Natural killer cell treated with Interleukin-12 subunit alpha and Interleukin-12 subunit beta and Interleukin-15 and Interleukin-18, amount 100 ng/mL, for 72 hours (primary cell): Measurements from ENCODE around the gene UBAC2. TPM values are rescaled to one million over a fixed set of nuclear protein-coding genes. Genes with fewer than 3 reads are reported as not detected.
"Not testable (repeated sequence)": the region's sequence is repeated elsewhere in the genome, so short reads cannot be mapped to it uniquely, and the experiment has no call there.

Experiments used
- ATAC-seq, 2 donors: fragments of 150-1000 bp; cut with Tn5 transposase in 1 of 2; sonication (Bioruptor Pico), chemical (Tn5 transposase) in 1 of 2; 2 replicates each; pipeline ENCODE4 v1.10.0; 2021
- DNase-seq: peaks from one replicate; pipeline ENCODE4 v3.0.0; 2022; ENCODE audit warnings: low spot score
- H3K27ac Mint-ChIP-seq, 2 donors: 1 replicate in 1 of 2; 2 replicates in 1 of 2; pipeline ENCODE4 v1.8.0; 2022; ENCODE audit warnings: mixed read lengths in 2 of 2, mild to moderate bottlenecking in 1 of 2, moderate library complexity in 1 of 2
- H3K27me3 Mint-ChIP-seq, 2 donors: 1 replicate in 1 of 2; 2 replicates in 1 of 2; pipeline ENCODE4 v1.8.0; 2022; ENCODE audit warnings: mixed read lengths in 2 of 2
- H3K36me3 Mint-ChIP-seq: one replicate; pipeline ENCODE4 v1.8.0; 2022; ENCODE audit warnings: mixed read lengths
- H3K4me1 Mint-ChIP-seq, 2 donors: 1 replicate in 1 of 2; 2 replicates in 1 of 2; pipeline ENCODE4 v1.8.0; 2022; ENCODE audit warnings: low read depth in 2 of 2, mixed read lengths in 2 of 2, mild to moderate bottlenecking in 1 of 2
- H3K4me3 Mint-ChIP-seq: one replicate; pipeline ENCODE4 v1.8.0; 2022; ENCODE audit warnings: mixed read lengths
- H3K9me3 Mint-ChIP-seq: 2 replicates; pipeline ENCODE4 v1.8.0; 2022; ENCODE audit warnings: mixed read lengths
- total RNA-seq, 2 donors: library from RNA; stranded (reverse); gene quantifications; one replicate each; pipeline ENCODE4 v1.2.3, GENCODE V29; 2022

Gene UBAC2
- total RNA-seq, 2 donors from 2014 or later = 55.9 to 58.0 TPM

GRCh38 chr13:99393391-99393790 lies 192.7 kb downstream of the UBAC2 start:
- DNase-seq, H3K36me3 Mint-ChIP-seq, H3K4me3 Mint-ChIP-seq, H3K9me3 Mint-ChIP-seq, ATAC-seq, H3K27me3 Mint-ChIP-seq: not testable (repeated sequence)
- H3K27ac Mint-ChIP-seq = peak overlapping the region in 1 of 2 donors; percentile 78
- peaks cover 2 to 28% of the 10 kb centered on the region in 2 donors for H3K4me1 Mint-ChIP-seq

DNA sequence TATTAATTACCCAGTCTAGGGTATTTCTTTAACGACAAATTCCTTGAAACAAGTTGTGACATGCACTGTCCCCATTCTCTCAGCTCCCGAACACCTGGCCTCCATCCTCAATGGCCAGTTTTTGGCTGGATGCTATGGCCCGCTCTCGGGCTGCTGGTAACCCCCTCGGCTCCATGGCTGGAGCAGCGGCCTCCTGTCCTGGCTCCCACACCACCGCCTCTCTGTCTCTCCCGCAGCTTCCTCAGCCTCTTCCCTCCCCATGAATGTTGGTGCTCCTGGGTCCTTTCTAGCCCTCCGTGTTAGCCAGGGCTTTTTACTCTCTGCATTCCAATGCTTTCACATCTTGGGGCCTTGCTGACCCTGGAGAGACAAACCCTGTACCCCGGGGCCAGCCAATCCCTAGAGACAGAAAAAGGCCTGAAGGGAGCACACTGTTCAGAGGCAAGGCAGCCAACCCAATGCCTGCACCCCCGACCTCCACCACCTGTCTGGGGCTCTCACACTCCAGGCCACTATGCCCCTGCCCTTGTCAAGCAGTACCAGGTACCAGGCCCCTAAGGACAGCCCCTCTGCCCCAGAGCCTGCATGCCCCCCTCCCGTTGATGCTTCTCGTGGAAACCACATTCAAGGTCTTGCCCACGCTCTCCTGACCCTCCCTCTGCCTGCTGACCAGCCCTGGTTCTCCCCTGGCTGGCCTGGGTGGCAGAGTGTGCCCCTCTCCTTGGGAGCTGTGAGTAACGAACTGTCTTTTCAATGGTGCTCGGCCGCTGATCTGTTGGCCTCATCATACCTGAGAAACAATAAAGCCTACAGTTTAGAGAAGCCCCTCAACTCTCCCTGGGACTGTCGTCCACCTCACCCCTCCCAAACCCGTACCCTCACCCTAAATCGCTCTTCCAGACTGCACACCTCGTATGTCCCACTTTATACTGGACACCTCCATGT lies 193.4 kb downstream of the UBAC2 start:
- Mint-ChIP-seq H3K4me1 (peaks cover 0 to 31% of the 10 kb centered on the region in 2 donors), H3K27ac (no peak overlapping the region), H3K9me3 (no peaks in the 10 kb centered on the region), H3K36me3 (no peaks in the 10 kb centered on the region), H3K27me3 (no peaks in the 10 kb centered on the region), H3K4me3 (no peak overlapping the region)
- no peak for DNase-seq
- ATAC-seq = no peak

DNA sequence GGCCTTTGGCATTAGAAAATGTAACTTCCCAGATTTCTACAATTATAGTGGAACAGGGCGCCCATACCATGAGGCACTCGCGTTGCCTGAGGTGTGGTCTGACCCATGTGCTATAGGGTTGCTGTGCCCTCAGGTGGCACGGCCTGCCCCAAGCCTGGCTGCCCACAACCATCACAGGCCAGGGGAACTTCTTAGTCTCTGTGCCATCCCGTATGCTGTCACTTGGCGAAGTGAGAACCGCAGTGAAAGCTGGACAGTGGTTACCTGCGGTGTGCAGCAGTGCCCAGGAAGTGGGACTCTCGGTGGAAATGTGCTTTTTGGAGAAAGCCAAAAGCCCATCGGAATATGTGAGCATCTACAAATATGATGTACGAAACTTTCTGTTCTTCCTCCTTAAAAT lies 194.8 kb downstream of the UBAC2 start:
- ATAC-seq = no peak

DNA sequence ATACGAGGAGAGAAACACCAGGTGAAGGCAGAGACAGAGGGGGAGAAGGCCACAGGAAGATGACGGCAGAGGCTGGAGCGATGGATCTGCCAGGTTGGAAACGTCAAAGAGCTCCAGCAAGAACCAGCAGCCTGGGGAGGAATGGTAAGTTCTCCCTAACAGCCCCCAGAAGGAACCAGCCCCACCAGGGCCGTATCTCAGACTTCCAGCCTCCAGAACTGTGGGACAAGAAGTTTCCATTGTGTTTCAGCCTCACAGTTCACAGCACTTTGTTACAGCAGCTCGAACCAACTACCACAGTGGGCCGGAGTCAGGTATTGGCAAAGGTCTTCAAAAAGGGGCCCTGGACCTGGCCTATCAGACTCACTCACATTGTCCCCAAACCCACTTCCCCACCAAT lies 195.8 kb downstream of the UBAC2 start:
- Mint-ChIP-seq H3K9me3 (no peaks in the 10 kb centered on the region), H3K36me3 (peaks cover 5% of the 10 kb centered on the region), H3K4me1 (peaks cover 7 to 45% of the 10 kb centered on the region in 2 donors), H3K27me3 (peaks cover 0 to 9% of the 10 kb centered on the region in 2 donors), H3K4me3 (no peak overlapping the region), H3K27ac (no peak overlapping the region)
- no peak for DNase-seq
- no peak for ATAC-seq

More for the DNA sequence above, 194.8 kb downstream of the UBAC2 start:
- Mint-ChIP-seq H3K27ac (peak overlapping the region in 1 of 2 donors; percentile 6), H3K36me3 (peaks cover 5% of the 10 kb centered on the region), H3K9me3 (no peaks in the 10 kb centered on the region), H3K27me3 (peaks cover 0 to 9% of the 10 kb centered on the region in 2 donors), H3K4me1 (peaks cover 7 to 43% of the 10 kb centered on the region in 2 donors), H3K4me3 (no peak overlapping the region)
- DNase-seq = no peak

DNA sequence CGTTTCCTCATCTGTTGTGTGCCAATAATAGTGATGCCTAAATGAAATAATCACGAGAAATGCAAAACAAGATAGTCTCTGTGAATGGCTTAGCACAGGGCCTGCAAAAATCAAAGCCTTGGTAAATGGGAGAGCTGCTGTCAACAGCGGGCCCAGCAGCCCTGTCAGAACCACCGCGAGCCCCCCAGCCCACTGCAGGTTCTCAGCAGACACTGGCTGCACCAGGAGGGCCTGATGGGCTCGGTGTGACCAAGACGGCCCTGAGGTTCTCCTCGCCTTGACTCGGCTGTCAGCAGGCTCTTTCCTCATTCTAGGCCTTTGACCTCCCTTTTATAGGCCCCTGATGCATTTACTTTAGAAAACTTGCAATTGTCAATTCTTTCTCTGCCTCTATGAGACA lies 197.4 kb downstream of the UBAC2 start:
- DNase-seq (no peak), ATAC-seq (no peak)
- no peak overlapping the region for H3K27ac Mint-ChIP-seq
- no peak overlapping the region for H3K4me3 Mint-ChIP-seq
- H3K9me3 Mint-ChIP-seq = no peaks in the 10 kb centered on the region
- H3K27me3 Mint-ChIP-seq = peaks cover 0 to 9% of the 10 kb centered on the region in 2 donors
- peaks cover 17% of the 10 kb centered on the region for H3K36me3 Mint-ChIP-seq
- peaks cover 15 to 53% of the 10 kb centered on the region in 2 donors for H3K4me1 Mint-ChIP-seq

DNA sequence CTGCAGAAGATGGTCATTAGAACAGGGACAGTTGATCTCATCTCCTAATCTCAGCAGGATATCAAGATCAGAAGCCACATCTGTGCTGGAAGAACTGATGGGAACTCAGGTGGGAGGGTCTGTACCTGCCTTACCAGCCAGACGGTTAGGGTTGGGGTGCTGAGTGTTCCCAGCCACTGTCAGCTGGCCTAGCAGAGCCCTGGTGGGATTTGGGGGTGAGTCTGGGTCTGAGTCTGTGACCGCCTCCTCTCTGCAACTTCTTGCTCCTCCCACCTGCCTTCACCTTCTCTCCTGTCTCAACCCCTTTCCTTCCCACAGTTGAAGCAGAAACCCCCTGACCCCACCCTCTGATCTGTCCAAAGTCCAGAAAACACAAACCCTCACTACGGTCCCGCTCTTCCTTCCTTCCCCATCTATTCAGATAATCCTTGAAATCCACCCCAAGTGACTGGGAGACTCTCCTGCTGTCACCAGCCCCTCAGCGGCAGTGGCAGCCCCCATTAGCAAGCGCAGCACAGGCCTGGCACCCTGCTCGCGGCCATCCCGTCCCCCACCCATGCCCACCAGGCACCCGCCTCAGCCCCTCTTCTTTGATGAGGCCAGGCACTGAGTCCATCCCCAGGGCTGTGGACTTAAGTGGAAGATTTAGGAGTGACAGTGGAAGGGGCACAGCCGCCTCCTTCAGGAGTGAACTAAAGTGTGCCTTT lies 198.4 kb downstream of the UBAC2 start:
- ATAC-seq = no peak
- H3K27ac Mint-ChIP-seq = peak overlapping the region in 1 of 2 donors; percentile 77

GRCh38 chr13:99399623-99399974 lies 198.9 kb downstream of the UBAC2 start:
- H3K27ac Mint-ChIP-seq = peak overlapping the region; percentile 48 to 77

More for the DNA sequence above, 198.4 kb downstream of the UBAC2 start:
- Mint-ChIP-seq H3K27me3 (peaks cover 0 to 9% of the 10 kb centered on the region in 2 donors), H3K4me3 (no peak overlapping the region), H3K4me1 (peaks cover 24 to 59% of the 10 kb centered on the region in 2 donors), H3K9me3 (no peaks in the 10 kb centered on the region), H3K36me3 (peaks cover 17% of the 10 kb centered on the region)
- DNase-seq = no peak

DNA sequence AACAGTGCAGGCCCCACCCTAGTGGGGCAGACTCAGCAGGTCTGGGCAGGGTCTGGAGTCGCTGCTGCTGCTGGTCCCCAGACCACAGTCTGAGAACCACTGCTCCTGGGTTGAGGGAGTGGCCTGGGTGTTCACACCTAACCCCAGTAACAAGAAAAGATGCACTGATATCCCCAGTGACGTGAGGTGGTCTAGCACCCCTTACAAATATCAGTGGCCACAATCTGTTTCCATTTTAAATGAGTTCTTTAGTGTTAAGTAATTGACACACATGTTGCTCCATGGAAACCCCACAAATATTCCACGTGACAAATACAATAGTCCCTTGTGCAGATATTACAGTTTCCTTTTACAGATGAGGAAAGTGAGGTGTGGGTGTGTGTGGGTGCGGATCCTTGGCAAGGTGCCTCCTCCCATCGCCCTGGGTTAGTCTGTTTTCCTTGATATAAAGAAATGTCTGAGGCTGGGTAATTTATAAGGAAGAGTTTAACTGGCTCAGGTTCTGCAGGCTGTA lies 202.9 kb downstream of the UBAC2 start:
- DNase-seq (peak; percentile 83), ATAC-seq (peak; percentile 91 to 94)
- Mint-ChIP-seq H3K9me3 (no peaks in the 10 kb centered on the region), H3K27me3 (peaks cover 8 to 15% of the 10 kb centered on the region in 2 donors), H3K4me3 (peak overlapping the region; percentile 55), H3K4me1 (peaks cover 32 to 53% of the 10 kb centered on the region in 2 donors), H3K36me3 (peaks cover 17% of the 10 kb centered on the region), H3K27ac (peak overlapping the region; percentile 50 to 70)

More at GRCh38 chr13:99399623-99399974, 198.9 kb downstream of the UBAC2 start:
- no peak for ATAC-seq
- H3K36me3 Mint-ChIP-seq = peaks cover 17% of the 10 kb centered on the region
- H3K4me1 Mint-ChIP-seq = peaks cover 28 to 58% of the 10 kb centered on the region in 2 donors
- no peak for DNase-seq
- H3K4me3 Mint-ChIP-seq = peak overlapping the region; percentile 26
- H3K27me3 Mint-ChIP-seq = peaks cover 0 to 9% of the 10 kb centered on the region in 2 donors
- no peaks in the 10 kb centered on the region for H3K9me3 Mint-ChIP-seq

DNA sequence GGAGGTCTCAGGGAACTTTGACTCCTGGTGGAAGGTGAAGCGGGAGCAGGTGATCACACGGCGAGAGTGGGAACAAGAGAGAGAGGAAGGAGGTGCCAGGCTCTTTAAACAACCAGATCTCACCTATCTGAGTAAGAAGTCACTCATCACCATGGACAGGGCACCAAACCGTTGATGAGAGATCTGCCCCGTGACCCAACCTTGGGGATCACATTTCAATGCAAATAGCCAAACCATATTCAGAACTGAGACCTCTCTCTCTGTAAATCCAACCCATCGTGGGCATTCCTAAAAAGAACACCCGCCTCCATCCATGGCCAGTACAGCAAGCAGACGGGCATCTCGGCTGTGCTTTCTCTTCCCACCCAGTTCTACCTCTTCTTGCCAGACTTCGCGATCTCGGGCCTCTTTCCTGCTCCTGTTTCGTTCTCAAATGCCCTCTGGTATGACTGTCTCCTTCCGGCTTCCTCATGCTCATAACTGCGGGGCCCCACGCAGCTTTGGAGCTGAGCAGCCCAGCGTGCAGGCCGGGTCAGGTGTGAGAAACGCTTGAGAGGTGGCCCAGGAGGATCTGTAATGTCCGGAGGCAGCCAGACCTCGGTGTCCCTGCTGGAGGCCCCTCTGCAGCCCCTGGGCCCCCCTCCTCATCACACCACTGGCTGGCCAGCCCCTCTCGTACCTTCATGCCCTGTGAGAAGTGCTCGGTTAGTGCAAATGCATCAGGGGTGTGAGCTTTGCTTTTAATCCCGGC lies 203.5 kb downstream of the UBAC2 start:
- H3K4me3 Mint-ChIP-seq = peak overlapping the region; percentile 55
- no peak for ATAC-seq
- H3K9me3 Mint-ChIP-seq = no peaks in the 10 kb centered on the region
- H3K27me3 Mint-ChIP-seq = peaks cover 8 to 15% of the 10 kb centered on the region in 2 donors
- peaks cover 17% of the 10 kb centered on the region for H3K36me3 Mint-ChIP-seq
- peaks cover 32 to 53% of the 10 kb centered on the region in 2 donors for H3K4me1 Mint-ChIP-seq
- H3K27ac Mint-ChIP-seq = peak overlapping the region; percentile 50 to 70
- DNase-seq = no peak

GRCh38 chr13:99405966-99406365 lies 205.3 kb downstream of the UBAC2 start:
- H3K4me1 Mint-ChIP-seq = peaks cover 25 to 46% of the 10 kb centered on the region in 2 donors
- H3K27ac Mint-ChIP-seq = no peak overlapping the region
- H3K36me3 Mint-ChIP-seq = peaks cover 12% of the 10 kb centered on the region
- H3K27me3 Mint-ChIP-seq = peaks cover 6 to 14% of the 10 kb centered on the region in 2 donors
- no peak overlapping the region for H3K4me3 Mint-ChIP-seq
- DNase-seq (no peak), ATAC-seq (no peak)
- no peaks in the 10 kb centered on the region for H3K9me3 Mint-ChIP-seq

- no peak overlapping the region for H3K4me3 Mint-ChIP-seq
- no peak overlapping the region for H3K27ac Mint-ChIP-seq
- H3K27me3 Mint-ChIP-seq = peaks cover 8 to 14% of the 10 kb centered on the region in 2 donors
- ATAC-seq (no peak), DNase-seq (no peak)
- peaks cover 11% of the 10 kb centered on the region for H3K36me3 Mint-ChIP-seq
- H3K9me3 Mint-ChIP-seq = peaks cover 3% of the 10 kb centered on the region
- peaks cover 27 to 49% of the 10 kb centered on the region in 2 donors for H3K4me1 Mint-ChIP-seq
Measured at GRCh38 chr13:99406799-99407201, 206.1 kb downstream of the UBAC2 start.

- peaks cover 7% of the 10 kb centered on the region for H3K36me3 Mint-ChIP-seq
- H3K27me3 Mint-ChIP-seq = peaks cover 12 to 14% of the 10 kb centered on the region in 2 donors
- DNase-seq = no peak
- peaks cover 24 to 46% of the 10 kb centered on the region in 2 donors for H3K4me1 Mint-ChIP-seq
- H3K9me3 Mint-ChIP-seq = peaks cover 7% of the 10 kb centered on the region
- H3K27ac Mint-ChIP-seq = peak overlapping the region in 1 of 2 donors; percentile 25
- H3K4me3 Mint-ChIP-seq = no peak overlapping the region
- ATAC-seq = no peak
Measured at GRCh38 chr13:99407906-99408702, 207.4 kb downstream of the UBAC2 start.
